Fibroblast of lung (primary cell): Measurements from ENCODE around the gene PGAM5. TPM values are rescaled to one million over a fixed set of nuclear protein-coding genes. Genes with fewer than 3 reads are reported as not detected.

Experiments
- DNase-seq, 2 donors: peaks; one replicate each; pipeline versions ENCODE4 v3.0.0 to v3.0.0-alpha.2; 2010; ENCODE audit warnings: low read depth in 2 of 2
- H2AFZ ChIP-seq: 2 replicates; pipeline ENCODE4 v1.5.1; 2012; ENCODE audit warnings: low read length, control low read depth, inconsistent platforms
- H3K27ac ChIP-seq: 2 replicates; pipeline ENCODE4 v1.5.1; 2011; ENCODE audit warnings: low read length, control low read depth; ENCODE audit not compliant: insufficient read depth
- H3K27me3 ChIP-seq: 2 replicates; pipeline ENCODE4 v1.5.1; 2011; ENCODE audit warnings: mild to moderate bottlenecking, low read length; ENCODE audit not compliant: control insufficient read depth, insufficient read depth
- H3K36me3 ChIP-seq: 2 replicates; pipeline ENCODE4 v1.5.1; 2011; ENCODE audit warnings: low read length; ENCODE audit not compliant: control insufficient read depth, insufficient read depth
- H3K4me1 ChIP-seq: 2 replicates; pipeline ENCODE4 v1.5.1; 2011; ENCODE audit warnings: low read length; ENCODE audit not compliant: control insufficient read depth, insufficient read depth; ENCODE audit errors: extremely low read depth
- H3K4me2 ChIP-seq: 2 replicates; pipeline ENCODE4 v1.5.1; 2011; ENCODE audit warnings: low read length, control low read depth; ENCODE audit not compliant: insufficient read depth; ENCODE audit errors: extremely low read depth
- H3K4me3 ChIP-seq, 4 experiments: fragments of 200-600 bp in 1 of 4; sonication (generic) in 1 of 4; replicated peaks in 1 of 4; 2 replicates each; pipeline ENCODE4 v1.5.1; 2011 to 2016; ENCODE audit warnings: low read length in 4 of 4, low read depth in 3 of 4, mild to moderate bottlenecking in 3 of 4, control low read depth in 2 of 4, inconsistent platforms in 1 of 4, mixed read lengths in 1 of 4; ENCODE audit not compliant: insufficient read depth in 1 of 4; ENCODE audit errors: control extremely low read depth in 1 of 4
- H3K79me2 ChIP-seq: 2 replicates; pipeline ENCODE4 v1.5.1; 2012; ENCODE audit warnings: mild to moderate bottlenecking, low read length, inconsistent platforms; ENCODE audit not compliant: control insufficient read depth, insufficient read depth
- H3K9ac ChIP-seq: 2 replicates; pipeline ENCODE4 v1.5.1; 2011; ENCODE audit warnings: mild to moderate bottlenecking, low read length, control low read depth; ENCODE audit not compliant: insufficient read depth
- H3K9me3 ChIP-seq: 2 replicates; pipeline ENCODE4 v1.5.1; 2012; ENCODE audit warnings: low read depth, low read length; ENCODE audit not compliant: control insufficient read depth, insufficient read depth
- H4K20me1 ChIP-seq: 2 replicates; pipeline ENCODE4 v1.5.1; 2011; ENCODE audit warnings: low read length; ENCODE audit not compliant: control insufficient read depth, insufficient read depth; ENCODE audit errors: extremely low read depth
- CTCF ChIP-seq, 2 donors: IDR thresholded peaks in 1 of 2; conservative IDR thresholded peaks in 1 of 2; 1 replicate in 1 of 2; 2 replicates in 1 of 2; pipeline ENCODE4 v1.5.1; 2011 to 2012; ENCODE audit warnings: low read length in 2 of 2, control low read depth in 1 of 2, inconsistent platforms in 1 of 2, low read depth in 1 of 2, mild to moderate bottlenecking in 1 of 2
- EZH2 ChIP-seq: IDR thresholded peaks from 2 replicates; pipeline ENCODE4 v1.5.1; 2012; ENCODE audit warnings: low read length, control low read depth, mild to moderate bottlenecking; ENCODE audit errors: missing control alignments
- polyA plus RNA-seq, 2 donors: library from polyadenylated mRNA; depleted of rRNA in 1 of 2; stranded (reverse) in 1 of 2; unstranded in 1 of 2; fragments of >200 nt; gene quantifications; 2 replicates each; pipeline ENCODE4 v1.2.1, GENCODE V29; 2011 to 2012; ENCODE audit warnings: missing spikeins in 1 of 2
- total RNA-seq: library from RNA; depleted of rRNA; stranded (reverse); fragments of >200 nt; gene quantifications from 2 replicates; pipeline ENCODE4 v1.2.1, GENCODE V29; 2014

Gene PGAM5
- total and polyA plus RNA-seq, 2 donors (not counting 1 experiment from before 2014, with no cell fraction given) = 9.8 to 27.1 TPM

DNA sequence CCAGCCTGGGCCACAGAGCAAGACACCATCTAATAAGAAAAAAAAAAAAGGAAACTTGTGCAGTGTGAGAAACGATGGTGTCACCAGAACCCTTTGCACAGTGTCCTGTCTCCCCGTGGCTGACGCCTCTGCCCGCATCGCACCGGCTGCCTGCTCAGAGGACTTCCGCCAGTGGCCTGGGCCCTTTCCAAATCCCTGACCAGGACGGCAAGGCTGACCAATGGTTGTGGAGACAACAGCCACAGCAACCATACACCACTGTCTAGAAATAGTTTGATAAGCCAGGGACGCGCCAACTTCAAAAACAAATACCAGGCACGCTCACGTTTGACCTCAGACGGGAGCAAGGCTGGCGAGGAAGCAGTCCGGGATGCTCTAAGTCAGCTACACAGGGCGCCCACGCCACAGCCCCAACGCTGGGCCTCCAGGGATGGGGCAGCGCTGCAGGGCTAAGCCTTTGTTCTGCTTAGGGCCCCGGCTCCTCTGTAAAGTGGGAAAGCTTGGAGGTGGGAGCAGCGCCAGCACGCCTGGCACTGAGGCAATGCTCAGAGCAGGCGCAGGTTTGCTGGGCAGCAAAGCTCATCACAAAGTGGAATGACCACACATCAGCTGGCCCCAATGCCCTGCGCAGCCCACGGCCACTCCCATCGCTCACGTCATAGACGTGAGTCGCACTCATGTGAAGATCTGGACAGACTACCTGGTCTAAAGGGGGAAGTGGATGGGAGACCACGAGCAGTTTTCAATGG is 12.5 kb downstream of the PGAM5 start:
- Histone ChIP-seq H2AFZ (no peak overlapping the region), H3K9ac (no peak overlapping the region), H3K36me3 (peaks cover 48% of the 10 kb centered on the region), H3K27me3 (no peaks in the 10 kb centered on the region), H3K4me3 (no peak overlapping the region), H3K79me2 (peaks cover 13% of the 10 kb centered on the region), H3K27ac (no peak overlapping the region), H3K4me2 (no peak overlapping the region), H3K4me1 (no peaks in the 10 kb centered on the region), H4K20me1 (no peaks in the 10 kb centered on the region), H3K9me3 (no peaks in the 10 kb centered on the region)
- TF ChIP-seq EZH2 (no peak), CTCF (conservative IDR thresholded peaks at IDR 0.05 in 1 of 2, IDR thresholded peaks at IDR 0.05 in 1 of 2; ENCODE audit: low read depth in 1 of 2, low read length in 2 of 2) (no peak)
- peak in 1 of 2 donors; percentile 48 for DNase-seq

DNA sequence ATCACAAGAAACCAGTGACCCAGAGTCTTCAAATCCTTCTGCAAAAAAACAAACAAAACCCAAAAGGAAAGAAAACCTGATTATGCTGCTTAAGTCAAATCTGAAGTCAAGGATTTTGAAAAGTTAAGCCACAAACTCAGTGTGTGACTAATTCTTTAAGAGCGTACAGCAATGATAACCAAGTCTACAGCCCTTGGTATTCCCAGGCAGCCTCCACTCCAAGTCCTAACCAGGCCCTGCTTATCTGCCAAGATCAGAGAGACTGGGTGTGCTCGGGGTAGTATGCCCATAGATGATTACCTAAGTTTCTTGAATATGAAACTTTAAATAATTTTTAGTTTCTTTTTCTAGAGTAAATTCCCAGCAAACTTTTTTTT is 13.1 kb downstream of the PGAM5 start:
- H2AFZ ChIP-seq = no peak overlapping the region
- peaks cover 49% of the 10 kb centered on the region for H3K36me3 ChIP-seq
- no peaks in the 10 kb centered on the region for H3K9me3 ChIP-seq
- H4K20me1 ChIP-seq = no peaks in the 10 kb centered on the region
- H3K4me2 ChIP-seq = no peak overlapping the region
- DNase-seq = peak in 1 of 2 donors; percentile 86
- H3K27ac ChIP-seq = no peak overlapping the region
- no peak overlapping the region for H3K9ac ChIP-seq
- H3K4me3 ChIP-seq = no peak overlapping the region
- no peaks in the 10 kb centered on the region for H3K27me3 ChIP-seq
- H3K79me2 ChIP-seq = peaks cover 13% of the 10 kb centered on the region
- TF ChIP-seq EZH2 (no peak), CTCF (conservative IDR thresholded peaks at IDR 0.05 in 1 of 2, IDR thresholded peaks at IDR 0.05 in 1 of 2; ENCODE audit: low read depth in 1 of 2, low read length in 2 of 2) (no peak)
- H3K4me1 ChIP-seq = no peaks in the 10 kb centered on the region

DNA sequence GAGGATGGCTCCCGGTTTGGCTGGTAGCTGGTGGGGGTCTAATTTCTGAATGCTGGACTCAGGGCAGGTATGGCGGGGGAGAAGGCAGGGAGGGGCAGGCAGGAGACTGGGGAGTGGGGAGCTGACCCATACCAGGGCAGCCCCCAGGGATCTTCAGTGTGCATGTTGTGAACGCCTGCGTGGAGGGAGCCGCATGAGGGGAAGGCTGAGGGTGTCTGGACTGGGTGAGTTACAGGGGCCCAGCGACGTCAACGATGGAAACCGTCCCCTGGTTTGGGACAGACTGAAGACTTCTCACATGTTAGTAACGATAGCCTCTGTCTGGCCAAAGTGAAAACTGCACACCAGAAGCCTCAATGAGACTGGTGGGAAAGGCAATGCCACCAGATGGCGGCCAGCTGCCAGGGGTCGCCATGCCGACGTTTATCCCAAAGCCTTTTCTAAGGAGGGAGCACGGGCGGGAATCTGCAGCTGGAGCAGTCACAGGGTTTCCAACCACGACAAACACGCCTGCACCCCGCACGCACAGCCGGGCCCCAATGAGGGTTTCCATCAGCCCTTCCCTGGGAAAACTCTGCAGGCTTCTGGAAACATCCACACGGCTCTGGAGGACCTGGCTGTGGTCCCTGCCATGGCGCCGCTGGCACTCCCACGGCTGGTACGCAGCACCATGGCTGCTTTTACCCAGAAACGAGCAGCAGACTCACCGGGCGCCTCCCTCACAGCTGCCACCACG is 14.0 kb downstream of the PGAM5 start:
- H3K36me3 ChIP-seq = peaks cover 40% of the 10 kb centered on the region
- no peak for DNase-seq
- H3K27ac ChIP-seq = no peak overlapping the region
- H3K9me3 ChIP-seq = no peaks in the 10 kb centered on the region
- H3K4me2 ChIP-seq = no peak overlapping the region
- H4K20me1 ChIP-seq = no peaks in the 10 kb centered on the region
- H3K4me3 ChIP-seq = no peak overlapping the region
- H3K9ac ChIP-seq = no peak overlapping the region
- no peaks in the 10 kb centered on the region for H3K27me3 ChIP-seq
- TF ChIP-seq EZH2 (no peak), CTCF (conservative IDR thresholded peaks at IDR 0.05 in 1 of 2, IDR thresholded peaks at IDR 0.05 in 1 of 2; ENCODE audit: low read depth in 1 of 2, low read length in 2 of 2) (no peak)
- H2AFZ ChIP-seq = no peak overlapping the region
- peaks cover 15% of the 10 kb centered on the region for H3K79me2 ChIP-seq
- no peaks in the 10 kb centered on the region for H3K4me1 ChIP-seq
